Testis (tissue), 3 donors: ENCODE measurements around the gene ALDH4A1. TPM values are rescaled to one million over a fixed set of nuclear protein-coding genes. Genes with fewer than 3 reads are reported as not detected.

Source experiments
- DNase-seq: peaks from one replicate; pipeline ENCODE4 v3.0.0-alpha.2; 2019
- H3K27ac ChIP-seq, 2 donors: fragments of 200-600 bp; sonication (generic); one replicate each; pipeline ENCODE4 v1.5.1; 2019
- H3K27me3 ChIP-seq: fragments of 200-600 bp; sonication (generic); one replicate; pipeline ENCODE4 v1.5.1; 2019
- H3K36me3 ChIP-seq: fragments of 200-600 bp; sonication (generic); one replicate; pipeline ENCODE4 v1.5.1; 2017; ENCODE audit warnings: low read depth; ENCODE audit errors: missing control alignments
- H3K4me1 ChIP-seq: fragments of 200-600 bp; sonication (generic); one replicate; pipeline ENCODE4 v1.5.1; 2019
- H3K4me3 ChIP-seq, 2 donors: fragments of 200-600 bp; sonication (generic); one replicate each; pipeline ENCODE4 v1.5.1; 2017 to 2019
- H3K9me3 ChIP-seq: fragments of 200-600 bp; sonication (generic); one replicate; pipeline ENCODE4 v1.5.1; 2017
- CTCF ChIP-seq, 3 experiments: fragments of 450-650 bp in 2 of 3; fragments of 200-600 bp in 1 of 3; sonication (generic) in 1 of 3; IDR thresholded peaks; one replicate each; pipeline ENCODE4 v1.5.1; 2016 to 2019; ENCODE audit warnings: antibody characterized with exemption in 3 of 3, mild to moderate bottlenecking in 2 of 3, moderate library complexity in 1 of 3
- POLR2A ChIP-seq: fragments of 450-650 bp; IDR thresholded peaks from one replicate; pipeline ENCODE4 v1.6.1; 2017; ENCODE audit warnings: antibody characterized with exemption, mild to moderate bottlenecking, moderate library complexity
- WGBS, 2 donors: methylation state at CpG; one replicate each; pipeline ENCODE4 v1.1.5; 2018; 5-methylcytosine and 5-hydroxymethylcytosine counted together
- intact Hi-C: fragments of 100-400 bp; cut with DNase I; formaldehyde crosslinking; loops from one replicate; pipeline ENCODE4 v1.15.1; 2023; ENCODE audit warnings: low total_unique reads
- polyA plus RNA-seq: library from polyadenylated mRNA; stranded (reverse); fragments of 350-450 nt; fragmentation: Illumina TruSeq; extraction: RNeasy Lipid Tissue Mini Kit (QIAGEN cat#74804); gene quantifications from one replicate; pipeline ENCODE4 v1.2.3, GENCODE V29; 2014; ENCODE audit warnings: low read depth, low replicate concordance; ENCODE audit not compliant: insufficient read depth
- total RNA-seq, 2 donors: library from RNA; depleted of rRNA; stranded (reverse); fragments of >200 nt; gene quantifications; one replicate each; pipeline ENCODE4 v1.2.3, GENCODE V29; 2016

Gene ALDH4A1
- total and polyA plus RNA-seq, 3 donors from 2014 or later = 8.2 to 10.6 (median 9.6) TPM

- no peak overlapping the region for H3K27ac ChIP-seq
- WGBS, 2 donors = 93% methylated on average over 2 of the region's 2 CpGs
- no peak overlapping the region for H3K4me3 ChIP-seq
- intact Hi-C loops = no loop called here
- DNase-seq = no peak
- H3K36me3 ChIP-seq = no peaks in the 10 kb centered on the region
- H3K4me1 ChIP-seq = peaks cover 9% of the 10 kb centered on the region
- no peaks in the 10 kb centered on the region for H3K9me3 ChIP-seq
- H3K27me3 ChIP-seq = no peaks in the 10 kb centered on the region
- no peak for TF ChIP-seq POLR2A
- no peak for TF ChIP-seq CTCF (IDR thresholded peaks at IDR 0.05)
Observed at GRCh38 chr1:18881164-18881563, 21.2 kb downstream of the ALDH4A1 start.

GRCh38 chr1:18880585-18880984 is 21.8 kb downstream of the ALDH4A1 start:
- Histone ChIP-seq H3K4me3 (no peak overlapping the region), H3K4me1 (peaks cover 9% of the 10 kb centered on the region), H3K27me3 (no peaks in the 10 kb centered on the region), H3K27ac (no peak overlapping the region), H3K9me3 (no peaks in the 10 kb centered on the region), H3K36me3 (no peaks in the 10 kb centered on the region)
- intact Hi-C loops = no loop called here
- TF ChIP-seq CTCF (IDR thresholded peaks at IDR 0.05) (no peak), POLR2A (no peak)
- 67 to 100% methylated on average over 1 of the region's 1 CpG for WGBS, 2 donors
- DNase-seq = no peak

GRCh38 chr1:18879791-18880309 is 22.5 kb downstream of the ALDH4A1 start:
- intact Hi-C loops = loop anchor here (5.0 kb wide), 1 partner anchor 283 kb away; no protein-coding TSS in a partner anchor

DNA sequence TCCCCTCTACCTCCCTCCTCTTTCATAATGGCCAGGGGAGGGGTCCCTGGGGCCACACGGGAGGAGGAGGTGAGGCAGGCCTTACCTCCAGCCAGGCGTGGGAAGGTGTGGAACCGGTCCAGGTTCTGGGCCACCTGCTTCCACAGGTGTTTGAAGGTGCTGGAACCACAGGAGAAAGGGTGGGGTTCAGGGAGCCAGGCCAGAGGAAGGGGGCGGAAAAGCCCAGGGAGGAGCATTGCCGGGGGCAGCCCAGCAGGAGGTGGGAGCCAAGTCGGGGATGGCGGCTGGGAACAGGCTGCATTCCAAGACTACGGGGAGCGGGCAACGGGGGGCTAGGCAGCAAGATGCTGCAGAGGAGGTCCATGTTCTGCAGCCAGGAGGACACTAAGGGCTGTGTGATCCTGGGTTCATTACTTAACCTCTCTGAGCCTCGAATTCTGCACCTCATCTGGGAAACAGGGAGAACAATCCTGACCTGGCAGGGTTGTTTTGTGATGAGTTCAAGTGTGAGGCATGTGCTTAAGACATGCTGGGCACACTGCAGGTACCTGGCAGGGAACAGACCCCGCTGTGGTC is 23.1 kb downstream of the ALDH4A1 start:
- WGBS, 2 donors = 87% methylated on average over 11 to 12 of the region's 12 CpGs
- TF ChIP-seq CTCF (IDR thresholded peaks at IDR 0.05) (no peak), POLR2A (no peak)
- H3K27ac ChIP-seq = no peak overlapping the region
- intact Hi-C loops = loop anchor here (5.0 kb wide), 1 partner anchor 282 kb away; no protein-coding TSS in a partner anchor
- H3K36me3 ChIP-seq = no peaks in the 10 kb centered on the region
- H3K9me3 ChIP-seq = no peaks in the 10 kb centered on the region
- H3K4me1 ChIP-seq = peaks cover 8% of the 10 kb centered on the region
- no peak for DNase-seq
- H3K4me3 ChIP-seq = no peak overlapping the region
- H3K27me3 ChIP-seq = no peaks in the 10 kb centered on the region

More at GRCh38 chr1:18879791-18880309, 22.5 kb downstream of the ALDH4A1 start:
- TF ChIP-seq CTCF (IDR thresholded peaks at IDR 0.05) (no peak), POLR2A (no peak)
- H3K9me3 ChIP-seq = no peaks in the 10 kb centered on the region
- H3K36me3 ChIP-seq = no peaks in the 10 kb centered on the region
- no peak for DNase-seq
- no peak overlapping the region for H3K4me3 ChIP-seq
- H3K4me1 ChIP-seq = peaks cover 9% of the 10 kb centered on the region
- no peaks in the 10 kb centered on the region for H3K27me3 ChIP-seq
- H3K27ac ChIP-seq = no peak overlapping the region
- 77 to 92% methylated on average over 15 to 21 of the region's 21 CpGs for WGBS, 2 donors
